Activated T-cell treated with anti-CD3 and anti-CD28 coated beads for 4 hours (primary cell): Measurements from ENCODE around the gene ZNF316.

Experiments used
- DNase-seq: peaks from one replicate; pipeline ENCODE4 v3.0.0-alpha.2; 2020

Gene ZNF316

DNA sequence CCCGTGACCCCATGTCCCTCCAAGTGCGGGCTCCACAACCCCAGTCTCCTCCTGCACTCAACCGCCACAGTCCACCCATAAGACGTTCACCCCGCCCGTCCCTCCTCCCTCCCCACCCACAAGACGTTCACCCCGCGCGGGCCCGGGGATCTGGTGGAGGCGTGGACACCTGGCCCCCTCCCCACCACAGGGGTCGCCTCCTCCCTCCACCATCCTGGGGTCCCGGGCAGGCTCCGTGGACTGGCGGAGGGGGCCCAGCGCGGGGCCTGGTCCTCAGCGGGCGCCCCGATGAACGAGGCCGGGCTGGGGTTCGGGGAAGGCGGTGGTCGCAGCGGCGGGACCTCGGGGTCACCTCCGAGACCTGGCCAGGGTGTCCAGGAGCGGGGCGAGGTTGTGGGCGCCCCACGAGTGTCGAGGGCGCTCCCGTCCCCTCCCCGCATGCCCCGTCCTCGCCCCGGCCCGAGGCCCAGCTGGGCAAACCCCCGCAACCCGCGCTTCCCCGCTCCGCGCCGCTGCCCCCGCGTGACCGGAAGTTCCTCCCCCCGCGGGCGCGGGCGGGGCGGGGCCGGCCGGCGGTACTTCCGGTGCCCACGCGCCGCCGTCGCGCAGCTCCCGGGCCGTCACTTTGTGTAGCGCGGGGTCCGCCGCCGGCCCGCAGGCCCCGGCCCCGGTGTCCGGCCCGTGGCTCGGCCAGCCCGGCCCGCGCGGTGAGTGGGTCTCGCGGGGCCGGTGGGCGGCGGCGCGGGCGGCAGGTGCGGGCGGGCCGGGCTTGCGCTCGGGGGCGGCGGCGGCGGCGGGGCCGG is at the start of gene ZNF316:
TSS of gene ZNF316 (plus strand) at position 578 of the 803 bp plus-strand sequence. CDS start 5,092 bp downstream, outside the sequence.
- peak; percentile 47 for DNase-seq

DNA sequence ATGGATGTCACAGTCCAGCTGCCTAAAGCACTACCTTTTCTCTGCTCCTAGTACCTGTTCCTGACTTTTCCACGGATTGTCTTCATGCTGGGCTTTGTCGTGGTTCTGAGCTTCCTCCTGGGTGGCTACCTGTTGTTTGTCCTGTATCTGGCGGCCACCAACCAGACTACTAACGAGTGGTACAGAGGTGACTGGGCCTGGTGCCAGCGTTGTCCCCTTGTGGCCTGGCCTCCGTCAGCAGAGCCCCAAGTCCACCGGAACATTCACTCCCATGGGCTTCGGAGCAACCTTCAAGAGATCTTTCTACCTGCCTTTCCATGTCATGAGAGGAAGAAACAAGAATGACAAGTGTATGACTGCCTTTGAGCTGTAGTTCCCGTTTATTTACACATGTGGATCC is 48.6 kb upstream of the ZNF316 start:
- no peak for DNase-seq

GRCh38 chr7:6589151-6589828 is 47.8 kb upstream of the ZNF316 start:
- no peak for DNase-seq

DNA sequence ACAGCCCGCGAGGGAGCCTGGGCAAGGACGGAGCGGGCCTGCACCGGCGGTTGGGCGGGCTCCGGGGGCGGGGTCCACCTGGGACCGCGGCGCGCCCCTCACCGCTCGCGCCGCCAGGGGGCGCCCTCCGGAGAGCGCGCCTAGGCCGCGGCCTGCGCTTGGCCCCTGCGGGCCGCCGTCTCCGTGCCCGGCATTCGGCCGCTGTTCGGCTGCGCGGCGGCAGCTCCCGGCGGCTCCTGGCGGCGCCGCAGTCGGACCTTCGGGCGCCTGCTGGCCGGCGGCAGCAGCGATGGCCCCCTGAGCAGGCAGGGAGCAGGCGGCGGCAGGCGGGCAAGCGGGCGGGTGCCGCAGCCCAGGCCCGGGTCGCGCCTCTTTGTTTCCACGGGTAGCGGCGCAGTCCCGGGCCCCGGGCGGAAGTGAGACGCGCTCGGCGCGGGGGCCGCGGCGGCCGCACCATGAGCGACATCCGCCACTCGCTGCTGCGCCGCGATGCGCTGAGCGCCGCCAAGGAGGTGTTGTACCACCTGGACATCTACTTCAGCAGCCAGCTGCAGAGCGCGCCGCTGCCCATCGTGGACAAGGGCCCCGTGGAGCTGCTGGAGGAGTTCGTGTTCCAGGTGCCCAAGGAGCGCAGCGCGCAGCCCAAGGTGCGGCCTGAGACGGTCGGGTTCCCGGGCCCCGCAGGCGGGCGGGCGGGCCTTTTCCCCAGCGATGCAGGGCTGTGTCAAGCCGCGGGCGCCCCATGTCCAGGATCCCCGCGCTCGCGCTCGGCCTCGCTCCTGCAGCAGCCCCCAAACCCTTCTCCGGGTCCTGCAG is 47.1 kb upstream of the ZNF316 start, which contains the start of gene INTS15:
TSS of gene INTS15 (plus strand) at position 193 of the 816 bp plus-strand sequence. CDS start at position 456, 263 bp downstream.
- peak; percentile 68 for DNase-seq

DNA sequence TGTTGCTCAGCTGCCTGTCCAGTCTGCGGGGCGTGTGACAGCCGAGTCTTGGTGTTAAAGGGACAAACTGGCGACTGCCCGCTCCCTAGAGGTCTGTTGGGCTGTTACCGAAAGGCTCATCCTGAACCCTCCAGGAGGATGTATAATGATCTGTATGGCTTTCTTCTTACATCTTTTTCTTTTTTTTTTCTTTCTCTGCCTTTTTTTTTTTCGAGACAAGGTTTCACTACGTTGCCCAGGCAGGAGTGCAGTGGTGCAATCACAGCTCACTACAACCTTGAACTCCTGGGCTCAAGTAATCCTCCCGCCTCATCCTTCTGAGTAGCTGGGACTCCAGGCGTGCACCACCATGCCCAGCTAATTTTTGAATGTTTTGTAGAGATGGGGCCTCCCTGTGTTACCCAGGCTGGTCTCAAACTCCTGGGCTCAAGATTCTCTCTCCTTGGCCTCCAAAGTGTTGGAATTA is 46.4 kb upstream of the ZNF316 start:
- DNase-seq, result no peak

- DNase-seq, result no peak
Observed at GRCh38 chr7:6600093-6600492, 37.0 kb upstream of the ZNF316 start.

GRCh38 chr7:6604458-6604857 is 32.7 kb upstream of the ZNF316 start:
- DNase-seq, result no peak

- DNase-seq, result no peak
Observed at GRCh38 chr7:6606866-6607583, 30.1 kb upstream of the ZNF316 start.

DNA sequence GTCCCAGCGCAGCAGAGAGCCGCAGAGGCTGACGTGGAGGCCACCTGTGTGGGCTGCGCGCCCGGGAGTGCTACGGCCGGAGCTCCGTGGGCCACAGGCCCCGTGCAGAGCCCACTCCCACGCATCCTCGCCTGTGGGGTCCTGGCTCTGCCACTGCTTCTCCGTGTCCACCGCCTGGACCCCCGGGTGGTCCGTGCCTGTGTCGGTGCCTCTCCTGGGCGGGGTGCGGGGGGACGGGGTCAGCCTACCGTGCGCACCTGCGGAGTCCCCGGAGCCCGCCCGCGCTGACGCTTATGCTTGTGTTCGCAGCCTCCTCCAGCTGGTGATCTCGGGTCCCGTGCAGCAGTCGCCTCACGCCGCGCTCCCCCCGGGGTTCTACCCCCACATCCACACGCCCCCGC is 29.5 kb upstream of the ZNF316 start:
- no peak for DNase-seq

- DNase-seq, result no peak
Observed at GRCh38 chr7:6608081-6608480, 29.0 kb upstream of the ZNF316 start.

DNA sequence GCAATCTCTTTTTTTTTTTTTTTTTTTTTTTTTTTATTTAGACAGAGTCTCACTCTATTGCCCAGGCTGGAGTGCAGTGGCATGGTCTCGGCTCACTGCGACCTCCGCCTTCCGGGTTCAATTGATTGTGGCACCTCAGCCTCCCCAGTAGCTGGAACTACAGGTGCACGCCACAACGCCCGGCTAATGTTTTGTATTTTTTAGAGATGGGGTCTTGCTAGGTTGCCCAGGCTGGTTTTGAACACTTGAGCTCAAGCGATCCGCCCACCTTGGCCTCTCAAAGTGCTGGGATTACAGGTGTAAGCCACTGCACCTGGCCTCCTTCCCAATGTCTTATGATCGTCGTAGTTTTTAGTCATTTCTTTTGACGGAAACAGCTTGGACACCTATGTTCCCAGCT is 28.3 kb upstream of the ZNF316 start:
- DNase-seq, result no peak

DNA sequence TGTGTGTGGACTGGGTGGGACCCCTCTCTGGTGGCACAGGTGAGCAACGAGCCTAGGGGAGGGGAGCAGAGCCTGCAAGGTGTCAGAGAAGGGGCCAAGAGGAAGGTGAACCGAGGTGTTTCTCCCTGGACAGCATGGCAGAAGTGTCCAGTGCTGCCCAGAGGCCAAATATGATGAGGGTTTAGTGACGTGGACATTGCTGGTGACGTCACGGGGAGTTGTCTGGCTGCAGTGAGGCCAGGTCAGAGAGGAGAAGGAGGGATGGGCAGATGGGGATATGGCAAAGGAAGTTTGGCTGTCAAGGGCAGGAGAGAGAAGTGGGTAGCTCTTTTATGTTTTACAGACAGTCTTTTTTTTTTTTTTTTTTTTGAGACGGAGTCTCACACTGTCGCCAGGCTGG is 24.3 kb upstream of the ZNF316 start:
- no peak for DNase-seq

DNA sequence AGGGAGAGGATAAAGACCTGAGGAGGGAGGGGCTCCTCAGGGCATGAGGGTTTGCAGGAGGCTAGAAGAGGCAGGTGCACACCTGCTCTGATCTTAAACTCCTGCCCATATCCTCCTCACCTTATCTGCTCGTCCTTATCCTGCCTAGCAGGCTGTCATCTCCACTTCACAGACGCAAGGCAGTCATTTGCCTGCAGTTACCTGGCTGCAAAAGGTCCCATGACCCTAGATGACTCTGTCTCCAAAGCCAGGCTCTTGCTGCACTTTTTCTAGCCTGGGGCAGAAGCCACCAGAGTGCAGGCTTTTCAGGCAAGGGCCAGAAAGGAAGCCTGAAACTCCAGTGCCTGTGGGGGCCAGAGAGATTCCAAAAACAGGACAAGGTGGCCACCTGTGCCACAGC is 23.4 kb upstream of the ZNF316 start:
- DNase-seq, result no peak

DNA sequence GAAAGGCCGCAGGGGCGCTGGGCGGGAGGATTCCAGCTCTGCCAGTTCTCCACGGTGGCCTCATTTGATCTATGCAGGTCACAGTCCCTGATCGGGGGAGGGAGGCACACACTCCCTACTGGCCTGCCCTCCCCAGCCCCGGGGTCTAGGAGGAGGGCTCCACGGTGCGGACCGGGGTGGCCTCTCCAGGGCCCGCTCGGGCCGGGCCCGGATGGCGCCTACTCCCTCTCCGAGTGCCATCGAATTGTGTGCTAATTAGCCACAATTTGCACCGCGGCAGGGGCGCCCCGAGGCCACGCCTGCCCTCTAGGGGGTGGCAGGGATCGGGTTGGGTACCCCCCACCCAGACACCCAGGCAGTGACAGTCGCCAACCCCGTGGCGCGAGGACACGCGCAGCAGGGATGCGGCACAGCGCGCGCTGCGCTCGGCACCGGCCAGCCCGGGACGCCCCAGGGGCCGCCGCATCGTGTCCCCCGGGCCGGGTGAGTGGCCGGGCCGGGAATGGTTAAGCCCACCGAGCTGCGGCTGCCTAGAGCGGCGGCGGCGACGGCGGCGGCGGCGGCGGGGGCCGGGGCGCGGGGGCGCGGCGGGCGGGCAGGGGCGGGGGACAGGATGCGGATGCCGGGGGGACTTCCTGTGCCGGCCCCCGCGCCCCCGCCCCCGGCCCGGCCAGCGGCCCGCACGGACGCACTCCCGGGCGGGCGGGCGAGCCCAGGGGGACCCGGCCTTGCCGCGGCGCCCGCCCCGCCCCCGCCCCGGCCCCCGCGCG is 22.0 kb upstream of the ZNF316 start, which contains the start of gene ZNF853:
TSS of gene ZNF853 (plus strand) at position 658 of the 770 bp plus-strand sequence. CDS start 565 bp downstream, outside the sequence.
- no peak for DNase-seq

DNA sequence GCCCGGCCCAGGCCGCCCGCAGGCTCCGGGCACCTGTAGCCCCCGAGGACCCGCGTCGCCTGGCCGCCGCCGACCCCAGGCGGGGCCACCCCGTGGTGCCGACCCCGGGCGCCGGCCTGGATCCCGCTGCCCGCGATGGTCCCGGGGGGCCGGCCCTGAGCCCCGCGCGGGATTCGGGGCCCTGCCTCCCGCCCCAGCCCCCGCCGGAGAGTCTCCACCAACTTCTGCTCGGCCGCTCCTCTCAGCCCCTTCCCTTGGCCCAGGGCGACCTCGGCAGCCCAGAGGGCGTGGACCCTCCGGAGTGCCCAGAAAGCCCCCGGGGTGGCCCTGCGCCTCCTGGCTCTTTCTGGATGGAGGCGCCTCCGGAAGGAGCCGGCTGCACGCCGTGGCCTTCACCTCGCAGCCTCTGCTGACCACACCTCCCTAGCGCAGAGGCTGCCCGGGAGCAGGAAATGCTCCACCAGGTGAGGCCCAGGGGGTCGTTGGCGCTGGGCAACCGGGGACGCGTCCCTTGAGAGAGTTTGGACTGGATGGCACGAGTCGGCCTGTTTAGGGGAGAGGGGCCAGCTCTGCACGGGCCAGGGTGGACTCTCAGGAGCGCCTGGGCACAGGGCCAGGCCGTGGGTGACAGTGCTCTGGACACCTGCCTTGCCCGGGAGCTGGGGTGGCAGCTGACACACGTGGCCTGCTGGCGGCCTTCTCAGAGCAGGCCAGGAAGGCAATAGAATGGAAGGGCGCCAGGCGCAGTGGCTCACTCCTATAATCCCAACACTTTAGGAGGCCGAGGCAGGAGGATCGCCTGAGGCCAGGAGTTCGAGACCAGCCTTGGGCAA is 21.2 kb upstream of the ZNF316 start:
- no peak for DNase-seq

DNA sequence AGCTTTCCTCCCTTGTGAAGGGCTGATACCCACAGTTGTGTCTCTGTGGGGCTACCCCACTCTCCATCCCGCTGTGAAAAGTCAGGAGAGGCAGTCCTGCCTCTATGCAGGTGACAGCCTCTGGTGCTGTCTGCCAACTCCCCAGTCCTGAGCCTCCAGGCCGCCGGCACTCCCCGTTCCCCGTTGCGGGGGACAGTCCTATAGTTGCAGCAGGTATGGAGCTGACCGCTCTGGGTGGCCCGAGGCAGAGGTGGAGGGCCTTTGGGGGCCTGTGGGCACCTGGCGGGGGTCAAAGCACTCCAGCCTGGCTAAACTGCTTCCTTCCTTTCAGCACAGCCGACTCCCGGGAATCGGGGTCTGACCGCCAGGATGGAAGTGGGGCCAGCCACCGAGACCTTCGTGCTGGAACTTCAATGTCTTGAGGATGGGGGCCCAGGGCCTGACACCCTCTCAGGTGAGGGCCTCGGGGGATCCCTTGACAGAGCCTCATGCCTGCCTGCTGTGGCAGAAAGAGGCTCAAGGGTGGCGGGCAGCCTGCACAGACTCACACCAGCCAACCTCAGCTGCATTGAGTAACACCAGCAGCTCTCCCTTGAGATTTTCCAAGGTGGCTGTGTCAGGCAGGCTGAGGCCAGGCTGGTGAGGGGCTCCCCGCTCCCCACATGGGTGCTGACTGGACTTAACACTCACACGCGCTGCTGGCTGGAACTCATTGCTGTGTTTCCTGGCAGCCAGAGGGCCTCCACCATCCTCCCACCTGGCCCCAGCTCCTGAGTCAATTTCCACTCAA is 20.1 kb upstream of the ZNF316 start:
- no peak for DNase-seq

GRCh38 chr7:6618621-6619020 is 18.5 kb upstream of the ZNF316 start:
- DNase-seq, result no peak

GRCh38 chr7:6619961-6620360 is 17.2 kb upstream of the ZNF316 start:
- DNase-seq, result no peak

GRCh38 chr7:6621195-6622133 is 15.7 kb upstream of the ZNF316 start:
- DNase-seq, result no peak
